Thoracic aorta (tissue), 2 donors: ENCODE results near the gene NEDD4L. TPM values are rescaled to one million over a fixed set of nuclear protein-coding genes. Genes with fewer than 3 reads are reported as not detected.

Source experiments
- ATAC-seq: fragments of 150-250 bp; one replicate; pipeline ENCODE4 v1.8.0; 2017; ENCODE audit warnings: low read depth; ENCODE audit not compliant: insufficient number of reproducible peaks, low FRiP score
- DNase-seq: peaks from one replicate; pipeline ENCODE4 v3.0.0-alpha.2; 2020; ENCODE audit warnings: low spot score
- H3K27ac ChIP-seq, 2 donors: fragments of 200-600 bp; sonication (generic); 1 replicate in 1 of 2; 2 replicates in 1 of 2; pipeline ENCODE4 v1.5.1; 2016; ENCODE audit warnings: mild to moderate bottlenecking in 2 of 2, moderate library complexity in 2 of 2
- H3K27me3 ChIP-seq: fragments of 200-600 bp; sonication (generic); replicated peaks from 2 replicates; pipeline ENCODE4 v1.6.0; 2016; ENCODE audit warnings: mild to moderate bottlenecking; ENCODE audit not compliant: insufficient read depth
- H3K36me3 ChIP-seq: fragments of 200-600 bp; sonication (generic); one replicate; pipeline ENCODE4 v1.5.1; 2016
- H3K4me1 ChIP-seq, 2 donors: fragments of 200-600 bp; sonication (generic); 1 replicate in 1 of 2; 2 replicates in 1 of 2; pipeline versions ENCODE4 v1.5.1 to v1.6.0; 2016; ENCODE audit warnings: low read depth in 2 of 2, mild to moderate bottlenecking in 1 of 2; ENCODE audit not compliant: control insufficient read depth in 1 of 2
- H3K4me3 ChIP-seq: fragments of 200-600 bp; sonication (generic); 2 replicates; pipeline ENCODE4 v1.5.1; 2016; ENCODE audit warnings: mild to moderate bottlenecking
- H3K9me3 ChIP-seq: fragments of 200-600 bp; sonication (generic); 2 replicates; pipeline ENCODE4 v1.5.1; 2016
- total RNA-seq, 2 donors: library from RNA; depleted of rRNA; stranded (reverse); fragments of >200 nt; gene quantifications; one replicate each; pipeline versions ENCODE4 v1.1.0 to v1.2.3, GENCODE V29; 2016
- TF ChIP-seq, protein P1 (sequence below): fragments of 200-600 bp; sonication (generic); IDR thresholded peaks from one replicate; pipeline ENCODE4 v1.5.1; 2019; ENCODE audit warnings: antibody characterized with exemption

Gene NEDD4L
- total RNA-seq, 2 donors from 2014 or later = 13.9 to 22.9 TPM

GRCh38 chr18:58136879-58137278, 92.9 kb downstream of the NEDD4L start:
- Histone ChIP-seq H3K4me1 (no peaks in the 10 kb centered on the region), H3K4me3 (no peak overlapping the region), H3K9me3 (no peaks in the 10 kb centered on the region), H3K36me3 (no peaks in the 10 kb centered on the region), H3K27ac (no peak overlapping the region), H3K27me3 (no peaks in the 10 kb centered on the region)
- ATAC-seq (no peak), DNase-seq (no peak)
- TF ChIP-seq, protein P1, sequence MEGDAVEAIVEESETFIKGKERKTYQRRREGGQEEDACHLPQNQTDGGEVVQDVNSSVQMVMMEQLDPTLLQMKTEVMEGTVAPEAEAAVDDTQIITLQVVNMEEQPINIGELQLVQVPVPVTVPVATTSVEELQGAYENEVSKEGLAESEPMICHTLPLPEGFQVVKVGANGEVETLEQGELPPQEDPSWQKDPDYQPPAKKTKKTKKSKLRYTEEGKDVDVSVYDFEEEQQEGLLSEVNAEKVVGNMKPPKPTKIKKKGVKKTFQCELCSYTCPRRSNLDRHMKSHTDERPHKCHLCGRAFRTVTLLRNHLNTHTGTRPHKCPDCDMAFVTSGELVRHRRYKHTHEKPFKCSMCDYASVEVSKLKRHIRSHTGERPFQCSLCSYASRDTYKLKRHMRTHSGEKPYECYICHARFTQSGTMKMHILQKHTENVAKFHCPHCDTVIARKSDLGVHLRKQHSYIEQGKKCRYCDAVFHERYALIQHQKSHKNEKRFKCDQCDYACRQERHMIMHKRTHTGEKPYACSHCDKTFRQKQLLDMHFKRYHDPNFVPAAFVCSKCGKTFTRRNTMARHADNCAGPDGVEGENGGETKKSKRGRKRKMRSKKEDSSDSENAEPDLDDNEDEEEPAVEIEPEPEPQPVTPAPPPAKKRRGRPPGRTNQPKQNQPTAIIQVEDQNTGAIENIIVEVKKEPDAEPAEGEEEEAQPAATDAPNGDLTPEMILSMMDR = no peak

DNA sequence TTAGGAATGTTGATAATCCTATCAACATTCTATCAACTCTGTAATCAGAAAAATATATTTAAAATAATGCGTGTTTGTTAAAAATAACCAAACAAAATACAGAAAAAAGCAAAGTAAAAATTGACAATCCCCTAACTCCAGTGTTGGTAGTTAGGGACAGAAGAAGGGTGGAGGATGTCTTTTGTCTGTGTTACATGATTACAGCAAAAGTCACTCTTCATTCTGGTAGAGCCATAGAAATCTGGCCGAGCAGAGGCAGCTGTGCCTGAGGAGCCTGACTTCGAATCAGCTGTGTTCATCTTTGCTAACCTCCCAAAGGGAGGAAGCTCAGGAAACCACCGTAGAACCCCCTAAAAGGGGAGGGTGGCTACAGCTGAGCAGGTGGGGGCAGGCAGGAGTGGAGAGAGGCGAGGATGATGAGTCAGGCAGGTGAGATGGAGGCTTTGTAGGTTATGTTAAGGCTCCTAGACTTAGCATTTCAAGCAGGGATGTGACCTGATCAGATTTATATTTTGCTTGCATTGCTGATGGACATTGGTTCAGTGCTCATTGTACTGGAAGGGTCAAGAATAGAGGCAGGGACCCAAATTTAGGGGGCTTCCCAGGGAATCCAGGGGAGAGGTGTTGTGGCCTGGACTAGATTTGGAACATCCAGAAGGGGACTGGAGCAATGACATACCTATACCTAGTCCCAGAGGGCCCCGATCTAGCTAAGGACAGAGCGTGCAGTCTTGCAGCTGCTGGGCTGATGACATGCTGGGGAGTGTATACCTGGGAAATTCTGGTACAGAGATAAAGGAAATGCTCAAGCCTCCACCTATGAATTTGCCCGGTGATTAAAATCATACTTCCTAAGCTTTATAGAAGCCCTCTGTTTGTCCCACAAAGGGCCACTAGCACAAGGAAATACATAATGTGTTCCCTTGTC, 95.7 kb downstream of the NEDD4L start:
- H3K4me1 ChIP-seq = no peaks in the 10 kb centered on the region
- H3K4me3 ChIP-seq = no peak overlapping the region
- H3K27me3 ChIP-seq = no peaks in the 10 kb centered on the region
- H3K27ac ChIP-seq = no peak overlapping the region
- TF ChIP-seq, protein P1 = no peak
- DNase-seq = no peak
- H3K9me3 ChIP-seq = no peaks in the 10 kb centered on the region
- no peaks in the 10 kb centered on the region for H3K36me3 ChIP-seq
- no peak for ATAC-seq

- ATAC-seq (no peak), DNase-seq (no peak)
- TF ChIP-seq, protein P1 = no peak
- H3K36me3 ChIP-seq = no peaks in the 10 kb centered on the region
- no peaks in the 10 kb centered on the region for H3K4me1 ChIP-seq
- no peaks in the 10 kb centered on the region for H3K27me3 ChIP-seq
- H3K4me3 ChIP-seq = no peak overlapping the region
- no peak overlapping the region for H3K27ac ChIP-seq
- no peaks in the 10 kb centered on the region for H3K9me3 ChIP-seq
Observed at GRCh38 chr18:58140387-58141325, 96.6 kb downstream of the NEDD4L start.

- H3K4me3 ChIP-seq = no peak overlapping the region
- no peak for ATAC-seq
- no peaks in the 10 kb centered on the region for H3K4me1 ChIP-seq
- H3K36me3 ChIP-seq = no peaks in the 10 kb centered on the region
- DNase-seq = no peak
- H3K9me3 ChIP-seq = no peaks in the 10 kb centered on the region
- TF ChIP-seq, protein P1 = no peak
- H3K27ac ChIP-seq = no peak overlapping the region
- no peaks in the 10 kb centered on the region for H3K27me3 ChIP-seq
Observed at GRCh38 chr18:58143386-58143785, 99.4 kb downstream of the NEDD4L start.

GRCh38 chr18:58144106-58144505, 100.1 kb downstream of the NEDD4L start:
- Histone ChIP-seq H3K4me3 (no peak overlapping the region), H3K36me3 (no peaks in the 10 kb centered on the region), H3K4me1 (no peaks in the 10 kb centered on the region), H3K27me3 (no peaks in the 10 kb centered on the region), H3K9me3 (no peaks in the 10 kb centered on the region), H3K27ac (no peak overlapping the region)
- ATAC-seq = no peak
- DNase-seq = no peak
- TF ChIP-seq, protein P1 = no peak
